Liver (tissue), 9 donors: Measurements from ENCODE around the gene GNG7. TPM values are rescaled to one million over a fixed set of nuclear protein-coding genes. Genes with fewer than 3 reads are reported as not detected.

Source experiments
- DNase-seq: peaks from one replicate; pipeline ENCODE4 v3.0.0-alpha.2; 2017; ENCODE audit warnings: low spot score
- H3K27ac ChIP-seq, 2 donors: one replicate each; pipeline ENCODE4 v1.7.0; 2013; ENCODE audit warnings: inconsistent platforms in 2 of 2, low read length in 2 of 2, control low read depth in 1 of 2, low read depth in 1 of 2, mild to moderate bottlenecking in 1 of 2
- H3K27me3 ChIP-seq, 4 donors: one replicate each; pipeline versions ENCODE4 v1.6.1 to v1.7.0; 2013; ENCODE audit warnings: low read length in 3 of 4, inconsistent platforms in 1 of 4, mild to moderate bottlenecking in 1 of 4, moderate library complexity in 1 of 4; ENCODE audit not compliant: control insufficient read depth in 4 of 4, insufficient read depth in 4 of 4
- H3K36me3 ChIP-seq, 4 donors: one replicate each; pipeline versions ENCODE4 v1.6.1 to v1.7.0; 2013; ENCODE audit warnings: low read length in 3 of 4, mild to moderate bottlenecking in 3 of 4, low read depth in 1 of 4, moderate library complexity in 1 of 4; ENCODE audit not compliant: control insufficient read depth in 4 of 4, insufficient read depth in 3 of 4
- H3K4me1 ChIP-seq, 4 donors: one replicate each; pipeline versions ENCODE4 v1.6.1 to v1.7.0; 2013; ENCODE audit warnings: low read length in 3 of 4, mild to moderate bottlenecking in 3 of 4, moderate library complexity in 1 of 4; ENCODE audit not compliant: control insufficient read depth in 4 of 4, insufficient read depth in 4 of 4
- H3K4me3 ChIP-seq, 3 donors: one replicate each; pipeline versions ENCODE4 v1.6.1 to v1.7.0; 2013; ENCODE audit warnings: low read length in 3 of 3, control low read depth in 1 of 3, low read depth in 1 of 3, mild to moderate bottlenecking in 1 of 3
- H3K9ac ChIP-seq, 2 donors: one replicate each; pipeline ENCODE4 v1.7.0; 2013; ENCODE audit warnings: low read length in 2 of 2, mild to moderate bottlenecking in 2 of 2, moderate library complexity in 2 of 2, control low read depth in 1 of 2, low read depth in 1 of 2
- H3K9me3 ChIP-seq, 4 donors: one replicate each; pipeline versions ENCODE4 v1.6.1 to v1.7.0; 2013; ENCODE audit warnings: low read length in 3 of 4; ENCODE audit not compliant: control insufficient read depth in 4 of 4
- EGR1 ChIP-seq, 2 donors: IDR thresholded peaks; 2 replicates each; pipeline ENCODE4 v1.6.1; 2016 to 2018; ENCODE audit warnings: antibody characterized with exemption in 2 of 2, low read depth in 2 of 2
- FOXA1 ChIP-seq: IDR thresholded peaks from 2 replicates; pipeline ENCODE4 v1.6.1; 2016; ENCODE audit warnings: antibody characterized with exemption
- FOXA2 ChIP-seq: IDR thresholded peaks from 2 replicates; pipeline ENCODE4 v1.6.1; 2016; ENCODE audit warnings: antibody characterized with exemption
- GABPA ChIP-seq, 2 donors: IDR thresholded peaks in 1 of 2; conservative IDR thresholded peaks in 1 of 2; 2 replicates each; pipeline ENCODE4 v1.6.1; 2016; ENCODE audit warnings: antibody characterized with exemption in 2 of 2, mild to moderate bottlenecking in 1 of 2, moderate library complexity in 1 of 2
- HNF4A ChIP-seq, 2 donors: conservative IDR thresholded peaks; 2 replicates each; pipeline ENCODE4 v1.6.1; 2016; ENCODE audit warnings: antibody characterized with exemption in 2 of 2, mild to moderate bottlenecking in 2 of 2
- HNF4G ChIP-seq: IDR thresholded peaks from 2 replicates; pipeline ENCODE4 v1.6.1; 2016; ENCODE audit warnings: antibody characterized with exemption
- JUND ChIP-seq, 2 donors: IDR thresholded peaks; 2 replicates each; pipeline ENCODE4 v1.6.1; 2016; ENCODE audit warnings: antibody characterized with exemption in 2 of 2
- NR2F2 ChIP-seq: IDR thresholded peaks from 2 replicates; pipeline ENCODE4 v1.6.1; 2016; ENCODE audit warnings: antibody characterized with exemption
- RAD21 ChIP-seq, 2 donors: IDR thresholded peaks; 2 replicates each; pipeline ENCODE4 v1.6.1; 2016; ENCODE audit warnings: antibody characterized with exemption in 2 of 2, mild to moderate bottlenecking in 2 of 2
- RXRA ChIP-seq, 2 donors: IDR thresholded peaks; 2 replicates each; pipeline ENCODE4 v1.6.1; 2017 to 2018; ENCODE audit warnings: antibody characterized with exemption in 2 of 2, mild to moderate bottlenecking in 1 of 2
- SP1 ChIP-seq: IDR thresholded peaks from 2 replicates; pipeline ENCODE4 v1.6.1; 2018; ENCODE audit warnings: antibody characterized with exemption, mild to moderate bottlenecking
- TAF1 ChIP-seq: conservative IDR thresholded peaks from 2 replicates; pipeline ENCODE4 v1.6.1; 2016; ENCODE audit warnings: antibody characterized with exemption, mild to moderate bottlenecking
- YY1 ChIP-seq: IDR thresholded peaks from 2 replicates; pipeline ENCODE4 v1.6.1; 2016; ENCODE audit warnings: antibody characterized with exemption, mild to moderate bottlenecking
- WGBS: extraction: QIAGEN DNeasy Blood & Tissue Kit; methylation state at CpG from one replicate; pipeline ENCODE4 v1.1.7; 2013; 5-methylcytosine and 5-hydroxymethylcytosine counted together
- polyA plus RNA-seq, 2 donors: library from polyadenylated mRNA; stranded (reverse) in 1 of 2; unstranded in 1 of 2; fragments of 200-250 nt in 1 of 2; fragments of >200 nt in 1 of 2; fragmentation: Nextera tagmentation in 1 of 2; extraction: Ambion mirVana in 1 of 2; gene quantifications; one replicate each; pipeline versions ENCODE4 v1.2.1 to v1.2.3, GENCODE V29; 2013 to 2015
- total RNA-seq, 2 donors: library from RNA; depleted of rRNA; stranded (reverse); fragments of >200 nt; gene quantifications; one replicate each; pipeline ENCODE4 v1.2.3, GENCODE V29; 2014
- TF ChIP-seq, protein P1 (sequence below): IDR thresholded peaks from 2 replicates; pipeline ENCODE4 v1.6.1; 2016; ENCODE audit warnings: antibody characterized with exemption
- TF ChIP-seq, protein P2 (sequence below): IDR thresholded peaks from 2 replicates; pipeline ENCODE4 v1.6.1; 2016; ENCODE audit warnings: antibody characterized with exemption
- TF ChIP-seq, protein P3 (sequence below): IDR thresholded peaks from 2 replicates; pipeline ENCODE4 v1.6.1; 2016; ENCODE audit warnings: antibody characterized with exemption, mild to moderate bottlenecking
- TF ChIP-seq, protein P4 (sequence below): fragments of 150-350 bp; IDR thresholded peaks from 2 replicates; pipeline ENCODE4 v1.5.1; 2017; ENCODE audit warnings: improper control_type of control experiment, low read depth, low read length; ENCODE audit not compliant: missing input control
- TF ChIP-seq, protein P5 (sequence below): IDR thresholded peaks from 2 replicates; pipeline ENCODE4 v1.6.1; 2016; ENCODE audit warnings: antibody characterized with exemption
- donor health status: healthy.
- donor health status: healthy.
- donor health status: healthy.
- donor health status: healthy.
- donor health status: healthy.

The GNG7 gene
- total and polyA plus RNA-seq, 4 donors = 0.75 to 1.9 (median 1.1) TPM

DNA sequence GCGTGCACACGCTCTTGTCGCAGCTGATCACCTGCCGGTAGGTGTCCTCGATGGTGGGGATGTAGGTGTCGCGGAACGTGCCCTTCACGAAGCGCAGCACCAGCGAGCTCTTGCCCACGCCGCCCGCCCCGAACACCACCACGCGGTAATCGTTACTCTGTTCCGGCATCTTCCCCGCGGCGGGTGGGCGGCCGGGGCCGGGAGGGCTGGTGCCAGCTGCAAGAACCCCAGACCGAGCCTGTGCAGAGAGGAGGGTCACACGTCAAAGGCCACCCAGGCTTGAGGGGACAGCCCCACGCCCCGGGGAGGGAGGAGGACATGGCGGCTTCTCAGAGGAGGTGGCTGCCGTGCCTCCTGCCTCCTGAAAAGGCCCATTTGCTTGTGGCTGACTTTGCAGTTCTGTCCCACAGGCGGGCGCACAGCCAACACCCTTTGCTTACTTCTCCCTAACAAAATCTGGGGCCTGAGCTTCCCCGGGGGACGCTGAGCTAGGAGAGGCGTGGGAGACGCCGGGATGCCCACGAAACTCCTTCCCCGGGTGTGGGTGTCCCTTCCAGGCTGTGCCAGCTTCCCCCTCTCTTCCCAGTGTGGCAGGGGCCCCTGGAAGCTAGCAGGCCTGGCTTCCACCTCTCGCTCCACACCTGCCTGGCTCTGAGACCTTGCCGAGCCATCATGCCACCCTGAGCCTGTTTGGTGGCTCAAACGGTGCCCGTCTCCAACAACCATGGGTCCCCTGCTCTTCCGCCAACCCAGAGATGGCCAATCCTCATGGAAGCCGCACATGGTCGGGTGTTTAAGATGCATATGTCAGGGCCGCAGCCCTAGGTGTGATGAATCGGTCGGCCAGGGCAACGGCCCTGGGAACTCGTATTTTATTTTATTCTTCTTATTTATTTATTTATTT lies 15.4 kb upstream of the GNG7 start:
- 81% methylated on average over 52 of the region's 52 CpGs for WGBS
- Histone ChIP-seq H3K27ac (no peak overlapping the region), H3K36me3 (no peaks in the 10 kb centered on the region), H3K9me3 (peaks cover 3 to 14% (median 6%) of the 10 kb centered on the region in 4 donors), H3K27me3 (peaks cover 0 to 7% (median 3%) of the 10 kb centered on the region in 4 donors), H3K4me3 (no peak overlapping the region), H3K4me1 (peaks cover 0 to 8% (median 5%) of the 10 kb centered on the region in 4 donors), H3K9ac (no peak overlapping the region)
- no peak for DNase-seq
- TF ChIP-seq RAD21 (IDR thresholded peaks at IDR 0.05) (no peak), YY1 (no peak), FOXA2 (no peak)
- TF ChIP-seq, protein P1, sequence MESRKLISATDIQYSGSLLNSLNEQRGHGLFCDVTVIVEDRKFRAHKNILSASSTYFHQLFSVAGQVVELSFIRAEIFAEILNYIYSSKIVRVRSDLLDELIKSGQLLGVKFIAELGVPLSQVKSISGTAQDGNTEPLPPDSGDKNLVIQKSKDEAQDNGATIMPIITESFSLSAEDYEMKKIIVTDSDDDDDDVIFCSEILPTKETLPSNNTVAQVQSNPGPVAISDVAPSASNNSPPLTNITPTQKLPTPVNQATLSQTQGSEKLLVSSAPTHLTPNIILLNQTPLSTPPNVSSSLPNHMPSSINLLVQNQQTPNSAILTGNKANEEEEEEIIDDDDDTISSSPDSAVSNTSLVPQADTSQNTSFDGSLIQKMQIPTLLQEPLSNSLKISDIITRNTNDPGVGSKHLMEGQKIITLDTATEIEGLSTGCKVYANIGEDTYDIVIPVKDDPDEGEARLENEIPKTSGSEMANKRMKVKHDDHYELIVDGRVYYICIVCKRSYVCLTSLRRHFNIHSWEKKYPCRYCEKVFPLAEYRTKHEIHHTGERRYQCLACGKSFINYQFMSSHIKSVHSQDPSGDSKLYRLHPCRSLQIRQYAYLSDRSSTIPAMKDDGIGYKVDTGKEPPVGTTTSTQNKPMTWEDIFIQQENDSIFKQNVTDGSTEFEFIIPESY = no peak
- TF ChIP-seq, protein P2, sequence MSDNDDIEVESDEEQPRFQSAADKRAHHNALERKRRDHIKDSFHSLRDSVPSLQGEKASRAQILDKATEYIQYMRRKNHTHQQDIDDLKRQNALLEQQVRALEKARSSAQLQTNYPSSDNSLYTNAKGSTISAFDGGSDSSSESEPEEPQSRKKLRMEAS = no peak

DNA sequence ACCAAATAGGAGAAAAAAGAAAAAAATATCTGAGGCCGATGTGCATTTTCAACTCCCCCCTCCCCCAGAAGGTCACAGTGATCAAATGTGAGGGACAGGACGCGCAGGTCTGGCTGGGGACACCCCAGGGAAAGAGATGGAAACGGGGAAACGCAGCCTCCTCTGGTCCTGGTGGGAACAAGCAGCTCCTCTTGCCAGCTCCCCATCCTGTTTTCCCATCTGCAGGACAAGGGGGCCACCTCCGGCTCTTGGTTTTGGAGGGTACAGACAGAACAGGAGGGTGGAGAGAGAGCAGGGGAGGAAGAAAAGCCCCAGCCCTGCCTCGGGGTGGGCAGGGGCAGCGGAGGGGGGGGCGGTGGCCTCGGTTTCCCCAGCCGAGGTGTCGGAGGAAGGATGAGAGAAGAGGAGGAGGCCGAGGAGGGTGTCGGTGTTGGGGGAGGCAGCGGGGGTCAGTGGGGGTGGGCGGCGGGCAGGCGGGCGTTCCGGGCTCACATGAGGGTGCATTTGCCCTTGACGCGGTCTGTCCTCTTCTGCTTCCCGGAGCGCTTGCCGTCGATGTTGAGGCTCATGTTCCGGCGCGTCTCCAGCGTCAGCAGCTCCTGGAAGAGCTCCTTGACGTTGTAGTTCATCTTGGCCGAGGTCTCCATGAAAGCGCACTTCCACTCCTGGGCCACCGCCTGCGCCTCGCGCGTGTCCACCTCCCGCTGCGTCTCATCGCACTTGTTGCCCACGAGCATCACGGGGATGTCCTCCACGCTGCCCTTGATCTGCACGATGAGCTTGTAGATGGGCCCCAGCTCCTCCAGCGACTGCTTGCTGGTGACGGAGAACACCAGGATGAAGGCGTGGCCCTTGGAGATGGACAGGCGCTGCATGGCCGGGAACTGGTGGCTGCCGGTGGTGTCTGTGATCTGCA lies 14.5 kb upstream of the GNG7 start:
- peaks cover 0 to 6% (median 1%) of the 10 kb centered on the region in 4 donors for H3K27me3 ChIP-seq
- H3K4me1 ChIP-seq = peaks cover 0 to 8% (median 5%) of the 10 kb centered on the region in 4 donors
- H3K9me3 ChIP-seq = peaks cover 3 to 14% (median 6%) of the 10 kb centered on the region in 4 donors
- no peak for DNase-seq
- WGBS = 87% methylated on average over 51 of the region's 51 CpGs
- no peak overlapping the region for H3K4me3 ChIP-seq
- H3K27ac ChIP-seq = no peak overlapping the region
- TF ChIP-seq JUND (IDR thresholded peaks at IDR 0.05) = no peak
- TF ChIP-seq, protein P3, sequence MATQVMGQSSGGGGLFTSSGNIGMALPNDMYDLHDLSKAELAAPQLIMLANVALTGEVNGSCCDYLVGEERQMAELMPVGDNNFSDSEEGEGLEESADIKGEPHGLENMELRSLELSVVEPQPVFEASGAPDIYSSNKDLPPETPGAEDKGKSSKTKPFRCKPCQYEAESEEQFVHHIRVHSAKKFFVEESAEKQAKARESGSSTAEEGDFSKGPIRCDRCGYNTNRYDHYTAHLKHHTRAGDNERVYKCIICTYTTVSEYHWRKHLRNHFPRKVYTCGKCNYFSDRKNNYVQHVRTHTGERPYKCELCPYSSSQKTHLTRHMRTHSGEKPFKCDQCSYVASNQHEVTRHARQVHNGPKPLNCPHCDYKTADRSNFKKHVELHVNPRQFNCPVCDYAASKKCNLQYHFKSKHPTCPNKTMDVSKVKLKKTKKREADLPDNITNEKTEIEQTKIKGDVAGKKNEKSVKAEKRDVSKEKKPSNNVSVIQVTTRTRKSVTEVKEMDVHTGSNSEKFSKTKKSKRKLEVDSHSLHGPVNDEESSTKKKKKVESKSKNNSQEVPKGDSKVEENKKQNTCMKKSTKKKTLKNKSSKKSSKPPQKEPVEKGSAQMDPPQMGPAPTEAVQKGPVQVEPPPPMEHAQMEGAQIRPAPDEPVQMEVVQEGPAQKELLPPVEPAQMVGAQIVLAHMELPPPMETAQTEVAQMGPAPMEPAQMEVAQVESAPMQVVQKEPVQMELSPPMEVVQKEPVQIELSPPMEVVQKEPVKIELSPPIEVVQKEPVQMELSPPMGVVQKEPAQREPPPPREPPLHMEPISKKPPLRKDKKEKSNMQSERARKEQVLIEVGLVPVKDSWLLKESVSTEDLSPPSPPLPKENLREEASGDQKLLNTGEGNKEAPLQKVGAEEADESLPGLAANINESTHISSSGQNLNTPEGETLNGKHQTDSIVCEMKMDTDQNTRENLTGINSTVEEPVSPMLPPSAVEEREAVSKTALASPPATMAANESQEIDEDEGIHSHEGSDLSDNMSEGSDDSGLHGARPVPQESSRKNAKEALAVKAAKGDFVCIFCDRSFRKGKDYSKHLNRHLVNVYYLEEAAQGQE = no peak
- TF ChIP-seq, protein P4, sequence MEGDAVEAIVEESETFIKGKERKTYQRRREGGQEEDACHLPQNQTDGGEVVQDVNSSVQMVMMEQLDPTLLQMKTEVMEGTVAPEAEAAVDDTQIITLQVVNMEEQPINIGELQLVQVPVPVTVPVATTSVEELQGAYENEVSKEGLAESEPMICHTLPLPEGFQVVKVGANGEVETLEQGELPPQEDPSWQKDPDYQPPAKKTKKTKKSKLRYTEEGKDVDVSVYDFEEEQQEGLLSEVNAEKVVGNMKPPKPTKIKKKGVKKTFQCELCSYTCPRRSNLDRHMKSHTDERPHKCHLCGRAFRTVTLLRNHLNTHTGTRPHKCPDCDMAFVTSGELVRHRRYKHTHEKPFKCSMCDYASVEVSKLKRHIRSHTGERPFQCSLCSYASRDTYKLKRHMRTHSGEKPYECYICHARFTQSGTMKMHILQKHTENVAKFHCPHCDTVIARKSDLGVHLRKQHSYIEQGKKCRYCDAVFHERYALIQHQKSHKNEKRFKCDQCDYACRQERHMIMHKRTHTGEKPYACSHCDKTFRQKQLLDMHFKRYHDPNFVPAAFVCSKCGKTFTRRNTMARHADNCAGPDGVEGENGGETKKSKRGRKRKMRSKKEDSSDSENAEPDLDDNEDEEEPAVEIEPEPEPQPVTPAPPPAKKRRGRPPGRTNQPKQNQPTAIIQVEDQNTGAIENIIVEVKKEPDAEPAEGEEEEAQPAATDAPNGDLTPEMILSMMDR = no peak
- no peak for TF ChIP-seq RXRA (IDR thresholded peaks at IDR 0.05)
- no peak for TF ChIP-seq EGR1 (IDR thresholded peaks at IDR 0.05; ENCODE audit: low read depth in 2 of 2)
- TF ChIP-seq, protein P5, sequence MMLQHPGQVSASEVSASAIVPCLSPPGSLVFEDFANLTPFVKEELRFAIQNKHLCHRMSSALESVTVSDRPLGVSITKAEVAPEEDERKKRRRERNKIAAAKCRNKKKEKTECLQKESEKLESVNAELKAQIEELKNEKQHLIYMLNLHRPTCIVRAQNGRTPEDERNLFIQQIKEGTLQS = no peak
- no peak for TF ChIP-seq HNF4G
- TF ChIP-seq, protein P2 = no peak
- TF ChIP-seq FOXA2 = no peak
- no peak for TF ChIP-seq HNF4A (conservative IDR thresholded peaks at IDR 0.05)
- no peak for TF ChIP-seq GABPA (IDR thresholded peaks at IDR 0.05 in 1 of 2, conservative IDR thresholded peaks at IDR 0.05 in 1 of 2)
- no peak for TF ChIP-seq YY1
- no peak for TF ChIP-seq NR2F2
- TF ChIP-seq, protein P1 = no peak
- no peak for TF ChIP-seq TAF1
- TF ChIP-seq RAD21 (IDR thresholded peaks at IDR 0.05) = no peak
- no peak for TF ChIP-seq SP1
- TF ChIP-seq FOXA1 = no peak
- no peak overlapping the region for H3K9ac ChIP-seq
- no peaks in the 10 kb centered on the region for H3K36me3 ChIP-seq
